GM19035 (cell line): Measurements from ENCODE around the gene CACNB3.
"Not testable (repeated sequence)": the region's sequence is repeated elsewhere in the genome, so short reads cannot be mapped to it uniquely, and the experiment has no call there.

Experiments used
- ATAC-seq: cut with Tn5 transposase; IDR thresholded peaks from one replicate; pipeline ENCODE4 v1.9.1; 2021; ENCODE audit not compliant: unreplicated experiment

CACNB3 gene

DNA sequence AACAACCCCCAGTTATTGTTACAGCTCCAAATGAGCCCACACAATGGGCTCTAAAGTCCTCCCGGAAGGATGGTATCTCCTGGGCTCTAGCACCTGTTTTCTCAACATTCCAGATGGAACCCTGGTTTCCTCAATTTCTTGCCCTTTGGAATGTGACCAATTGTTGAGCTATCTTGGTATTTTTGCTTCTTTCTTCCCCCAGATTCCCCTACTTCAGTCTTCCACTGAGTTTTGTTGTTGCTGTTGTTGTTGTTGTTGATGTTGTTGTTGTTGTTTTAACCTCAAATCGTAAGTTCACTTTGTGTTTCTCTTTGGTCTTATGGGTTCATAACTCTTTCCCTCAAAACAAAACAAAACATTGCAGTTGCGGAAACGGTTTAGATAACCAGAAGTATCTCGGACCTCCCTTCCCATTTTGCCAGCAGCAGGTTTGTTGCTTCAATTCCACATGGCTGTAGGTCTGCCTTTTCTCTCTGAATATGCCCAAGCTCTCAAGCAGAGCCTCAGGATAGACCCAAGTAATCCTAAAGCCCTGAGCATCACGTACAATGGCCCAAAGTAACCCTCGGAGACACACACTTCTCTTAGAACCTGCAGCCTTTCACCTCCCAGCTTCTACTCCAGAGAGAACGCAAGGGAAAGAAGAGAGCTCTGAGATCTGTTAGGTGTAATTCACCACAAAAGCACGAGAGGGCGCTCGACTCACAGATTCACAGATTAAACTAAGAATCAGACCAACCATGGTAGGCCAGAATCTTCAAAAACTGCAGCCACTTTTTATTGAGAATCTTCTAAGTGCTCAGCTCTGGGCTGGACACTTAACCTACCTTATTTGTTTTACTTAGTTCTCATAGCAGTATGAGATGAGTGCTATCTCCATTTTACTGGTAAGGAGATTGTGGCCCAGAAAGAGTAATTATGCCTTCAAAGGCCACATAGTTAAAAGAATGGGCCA lies 34.7 kb downstream of the CACNB3 start:
- peak; percentile 48 for ATAC-seq

DNA sequence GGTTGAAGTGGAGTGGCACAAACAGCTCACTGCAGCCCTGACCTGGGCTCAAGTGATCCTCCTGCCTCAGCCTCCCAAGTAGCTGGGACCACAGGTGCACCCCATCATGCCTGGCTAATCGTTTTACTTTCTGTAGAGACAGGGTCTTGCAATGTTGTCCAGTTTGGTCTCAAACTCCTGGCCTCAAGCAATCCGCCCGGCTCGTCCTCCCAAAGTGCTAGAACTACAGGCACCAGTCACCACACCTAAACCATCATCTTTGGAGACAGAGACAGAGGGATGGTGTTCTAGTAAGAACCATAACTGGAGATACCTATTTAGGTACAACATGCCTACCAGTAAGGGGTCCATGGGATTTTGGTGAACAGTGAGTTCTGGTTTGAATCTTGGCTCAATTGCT lies 36.2 kb downstream of the CACNB3 start:
- ATAC-seq = no peak

DNA sequence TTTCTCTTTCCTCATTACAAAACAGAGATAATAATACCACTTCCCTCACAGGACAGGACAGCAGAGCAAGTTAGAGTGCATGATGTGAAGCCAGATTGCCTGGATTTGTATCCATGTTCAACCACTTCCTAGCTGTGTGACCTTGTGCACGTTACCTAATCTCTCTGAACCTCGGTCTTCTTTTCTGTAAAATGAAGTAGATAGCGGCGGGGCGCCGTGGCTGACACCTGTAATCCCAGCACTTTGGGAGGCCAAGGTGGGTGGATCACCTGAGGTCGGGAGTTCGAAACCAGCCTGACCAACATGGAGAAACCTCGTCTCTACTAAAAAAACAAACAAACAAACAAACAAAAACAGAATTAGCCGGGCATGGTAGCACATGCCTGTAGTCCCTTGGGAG lies 36.6 kb downstream of the CACNB3 start:
- ATAC-seq = not testable (repeated sequence)

DNA sequence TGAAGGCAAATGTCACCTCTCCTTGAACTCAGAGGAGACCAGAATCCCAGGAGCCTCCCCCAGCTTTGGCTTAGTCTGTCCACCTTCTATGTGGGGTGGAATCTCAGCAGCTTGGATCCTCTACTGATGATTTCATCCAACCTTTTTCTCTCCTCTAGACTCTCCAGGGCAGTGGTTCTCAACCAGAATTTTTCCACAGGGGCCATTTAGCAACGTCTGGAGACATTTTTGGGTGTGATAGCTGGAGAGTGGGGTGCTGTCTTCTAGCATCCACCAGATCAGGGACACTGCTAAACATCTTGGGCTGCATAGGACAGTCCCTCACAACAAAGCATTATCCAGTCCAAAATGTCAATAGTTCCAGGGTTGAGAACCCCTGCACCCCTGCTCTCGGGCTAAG lies 38.1 kb downstream of the CACNB3 start:
- no peak for ATAC-seq

DNA sequence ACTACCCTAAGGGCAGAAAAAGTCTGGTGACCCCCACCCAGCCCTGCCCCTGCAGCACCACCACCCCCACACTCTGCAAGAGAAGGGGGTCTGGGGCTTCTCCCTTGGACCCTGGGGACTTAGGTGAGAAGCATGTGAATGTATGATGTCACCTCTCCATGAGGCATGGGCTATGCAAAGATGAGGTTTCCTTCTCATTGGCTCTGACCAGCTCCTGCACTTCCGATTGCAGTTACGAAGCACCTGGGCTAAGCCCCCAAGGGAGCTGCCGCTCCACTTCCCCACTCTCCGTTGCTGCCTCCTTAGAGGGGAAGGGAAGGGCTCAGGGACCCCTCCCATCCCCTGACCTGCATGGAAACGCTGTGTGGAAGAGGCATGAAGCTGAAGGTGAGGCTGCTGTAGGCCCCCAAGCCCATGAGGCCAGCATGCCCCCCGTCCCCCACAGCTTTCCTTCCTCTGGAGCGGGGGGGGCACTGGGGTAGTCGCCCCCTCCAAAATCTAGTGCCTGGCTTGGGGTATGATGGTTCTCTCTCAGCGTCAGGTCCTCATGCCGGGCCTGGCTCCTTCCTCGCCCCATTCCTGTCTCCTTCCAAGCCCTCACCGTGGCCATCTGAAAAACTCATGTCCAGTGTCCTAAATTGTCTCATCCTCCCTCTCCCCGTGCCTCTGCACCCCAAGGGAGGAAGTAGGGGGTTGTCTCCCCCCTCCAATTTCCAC lies 39.1 kb downstream of the CACNB3 start:
- ATAC-seq = no peak

DNA sequence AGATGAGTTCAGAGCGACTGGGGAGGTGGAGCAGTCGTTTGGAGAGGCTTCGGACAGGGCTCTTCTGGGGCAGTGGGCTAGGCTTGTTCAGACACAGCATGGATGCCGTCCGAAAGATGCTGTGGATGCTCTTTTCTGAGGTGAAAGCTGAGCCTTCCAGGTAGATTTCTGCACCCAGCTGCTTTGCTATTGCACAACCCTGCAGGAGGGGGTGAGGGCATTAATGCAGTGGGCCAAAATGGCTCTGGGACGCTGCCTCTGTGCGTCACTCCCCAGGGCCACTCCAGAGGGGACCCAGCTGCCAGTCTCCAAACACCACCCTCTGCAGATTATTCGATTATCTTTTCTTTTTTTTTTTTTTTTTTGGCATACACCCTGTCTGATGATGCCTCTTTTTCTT lies 39.7 kb downstream of the CACNB3 start:
- no peak for ATAC-seq

DNA sequence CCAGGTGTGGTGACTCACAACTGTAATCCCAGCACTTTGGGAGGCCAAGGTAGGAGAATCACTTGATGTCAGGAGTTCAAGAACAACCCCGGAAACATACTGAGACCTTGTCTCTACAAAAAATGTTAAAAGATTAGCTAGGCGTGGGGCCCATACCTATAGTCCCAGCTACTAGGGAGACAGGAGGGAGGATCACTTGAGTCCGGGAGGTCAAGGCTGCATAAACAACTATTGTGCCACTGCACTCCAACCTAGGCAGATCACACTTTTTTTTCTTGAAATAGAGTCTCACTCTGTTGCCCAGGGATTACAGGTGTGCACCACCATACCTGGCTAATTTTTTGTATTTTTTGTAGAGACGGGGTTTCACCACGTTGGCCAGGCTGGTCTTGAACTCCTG lies 41.3 kb downstream of the CACNB3 start:
- ATAC-seq = no peak

DNA sequence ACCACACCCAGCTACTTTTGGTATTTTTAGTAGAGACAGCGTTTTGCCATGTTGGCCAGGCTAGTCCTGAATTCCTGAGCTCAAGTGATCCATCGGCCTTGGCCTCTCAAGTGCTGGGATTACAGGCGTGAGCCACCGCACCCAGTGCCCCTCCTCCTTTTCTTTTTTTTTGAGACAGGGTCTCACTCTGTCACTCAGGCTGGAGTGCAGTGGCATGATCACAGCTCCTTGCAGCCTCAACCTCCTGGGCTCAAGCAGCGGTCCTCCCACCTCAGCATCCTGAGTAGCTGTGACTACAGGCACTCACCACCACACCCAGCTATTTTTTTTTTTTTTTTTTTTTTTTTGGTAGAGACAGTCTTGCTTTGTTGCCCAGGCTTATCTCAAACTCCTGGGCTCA lies 41.9 kb downstream of the CACNB3 start:
- not testable (repeated sequence) for ATAC-seq

DNA sequence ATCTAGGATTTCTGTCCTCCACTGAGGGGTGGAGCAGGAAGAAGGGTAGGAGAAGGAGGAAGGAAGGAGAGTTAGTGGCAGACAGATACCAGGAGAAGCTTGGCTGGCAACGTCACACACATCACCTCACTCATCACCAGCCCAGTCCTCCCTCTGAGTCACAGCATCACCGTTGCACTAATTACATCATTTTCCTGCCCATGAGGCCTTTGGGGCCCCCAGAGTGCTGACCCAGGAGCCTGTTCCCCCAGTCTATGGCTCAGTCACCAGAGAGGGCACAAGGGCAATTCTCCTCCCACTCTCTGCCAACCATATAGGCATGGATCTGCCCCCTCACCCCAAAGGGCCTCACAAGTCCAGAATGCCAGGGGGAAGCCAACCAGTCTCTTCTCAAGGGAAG lies 42.8 kb downstream of the CACNB3 start:
- ATAC-seq = no peak

DNA sequence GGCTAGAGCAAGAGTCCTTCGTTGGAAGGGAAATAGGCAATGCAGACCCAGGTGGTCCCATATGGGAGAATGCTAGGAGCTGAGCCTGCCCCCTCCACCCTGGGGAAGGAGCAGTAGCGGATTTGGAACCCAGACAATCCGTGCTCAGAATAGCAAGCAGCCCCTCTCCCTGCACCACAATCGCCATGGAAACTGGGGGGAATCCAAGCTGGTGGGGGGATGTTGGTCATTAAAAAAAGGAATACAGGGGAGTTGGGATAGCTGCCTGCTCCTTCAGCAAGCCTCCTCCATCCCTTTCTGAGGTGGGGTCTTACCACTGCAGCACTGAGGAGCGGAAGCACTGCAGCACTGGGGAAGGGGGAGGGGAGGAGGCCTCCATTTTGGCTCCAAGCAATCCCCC lies 44.5 kb downstream of the CACNB3 start:
- no peak for ATAC-seq

DNA sequence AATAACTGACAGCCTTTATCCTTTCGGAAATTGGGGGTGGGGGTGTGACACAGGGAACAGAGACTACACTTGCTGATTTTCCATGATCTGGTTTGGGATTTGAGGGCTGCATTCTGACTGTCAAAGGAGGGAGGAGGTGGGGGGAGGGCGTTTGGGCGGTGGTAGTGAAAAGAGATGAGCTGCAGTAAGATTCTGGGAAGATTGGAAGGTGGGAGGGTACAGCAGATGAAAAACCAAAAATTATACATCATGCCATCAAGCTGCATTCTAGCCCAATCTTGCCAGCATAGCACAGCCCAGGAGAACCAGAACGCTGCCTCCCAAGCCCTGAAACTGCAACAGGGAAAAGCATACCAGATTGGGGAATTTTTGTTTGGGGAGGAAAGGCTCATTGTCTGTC lies 45.0 kb downstream of the CACNB3 start:
- ATAC-seq = no peak

DNA sequence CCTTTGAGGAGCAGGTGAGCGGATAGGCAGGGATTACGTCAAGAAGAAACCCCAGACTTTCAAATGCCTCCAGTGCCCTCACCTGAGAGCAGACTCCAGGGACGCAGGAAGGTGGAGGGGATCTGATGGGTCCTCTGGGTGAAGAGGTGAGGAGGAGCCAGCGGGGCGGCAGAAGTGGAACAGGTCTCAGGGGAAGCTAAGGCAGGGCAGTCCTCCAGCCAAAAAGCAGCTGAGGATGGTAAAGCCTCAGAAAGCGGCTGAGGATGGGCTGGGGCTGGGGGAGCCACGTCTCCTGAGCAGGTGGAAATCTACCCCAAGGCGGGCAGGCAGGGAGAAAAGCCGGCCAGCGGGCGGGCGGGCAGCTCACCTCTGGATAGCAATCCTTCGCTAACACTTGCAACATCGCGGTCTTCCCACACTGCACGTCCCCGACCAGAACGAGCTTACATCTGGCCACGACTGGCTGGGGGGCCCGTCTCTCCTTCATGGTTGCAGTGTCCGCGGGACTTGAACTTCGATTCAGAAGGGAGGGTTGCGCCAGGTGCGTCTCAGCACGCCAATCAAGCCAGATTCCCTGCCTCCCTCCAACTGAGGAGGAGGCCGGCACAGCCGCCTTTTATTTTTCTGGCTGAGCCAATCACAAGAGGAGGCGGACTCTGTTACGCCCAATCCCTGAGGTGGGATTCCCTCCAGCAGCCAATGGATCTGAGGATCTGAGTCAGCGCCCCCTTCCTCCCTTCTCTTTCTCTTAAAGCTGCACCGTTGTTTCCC lies 47.2 kb downstream of the CACNB3 start, which contains the start of gene RND1:
RND1 (minus strand) TSS at position 590 of the 771 bp plus-strand sequence; CDS start at position 487, 103 bp downstream.
- peak; percentile 89 for ATAC-seq

DNA sequence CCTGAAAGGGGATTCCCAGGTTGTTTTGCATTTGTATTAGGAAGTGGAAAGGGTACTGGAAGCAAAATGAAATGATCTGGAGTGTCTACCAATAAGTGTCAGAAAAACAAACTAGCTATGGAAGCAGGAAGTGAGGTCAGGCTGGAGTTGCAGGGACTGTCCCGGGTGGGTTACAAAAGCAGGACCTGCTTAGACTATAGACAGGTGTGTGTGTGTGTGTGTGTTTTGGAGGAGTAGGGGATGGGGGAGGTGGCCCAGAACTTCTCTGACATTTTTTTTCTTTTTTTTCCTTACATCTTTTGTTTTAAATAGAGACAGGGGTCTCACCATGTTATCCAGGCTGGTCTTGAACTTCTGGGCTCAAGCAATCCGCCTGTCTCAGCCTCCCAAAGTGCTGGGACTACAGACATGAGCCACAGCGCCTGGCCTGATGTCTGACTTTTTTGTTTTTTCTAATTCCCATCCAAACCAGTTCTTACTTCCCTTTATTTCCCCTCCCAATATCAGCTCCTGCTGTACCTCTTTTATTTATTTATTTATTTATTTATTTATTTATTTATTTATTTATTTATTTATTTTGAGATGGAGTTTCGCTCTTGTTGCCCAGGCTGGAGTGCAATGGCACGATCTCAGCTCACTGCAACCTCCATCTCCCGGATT lies 47.9 kb downstream of the CACNB3 start:
- ATAC-seq = no peak

DNA sequence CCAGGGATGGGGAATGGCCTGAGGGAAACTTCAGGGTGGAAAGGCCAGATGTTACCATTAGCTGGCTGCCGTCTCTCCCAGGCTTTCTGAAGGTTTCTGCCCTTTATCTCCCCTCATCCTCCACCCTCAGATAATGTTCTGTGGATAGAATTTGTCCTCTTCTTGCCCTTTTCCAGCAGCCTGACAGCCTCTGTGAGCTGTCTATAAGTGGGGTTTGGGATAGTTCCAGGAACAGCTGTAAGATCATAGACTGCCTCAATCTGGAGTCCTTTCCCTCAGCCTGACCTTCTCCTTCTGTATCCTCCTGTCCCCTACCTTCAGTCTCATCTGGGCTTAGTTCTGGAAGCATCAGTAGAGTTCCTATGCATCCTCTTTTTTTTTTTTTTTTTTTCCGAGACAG lies 50.2 kb downstream of the CACNB3 start:
- ATAC-seq = no peak

DNA sequence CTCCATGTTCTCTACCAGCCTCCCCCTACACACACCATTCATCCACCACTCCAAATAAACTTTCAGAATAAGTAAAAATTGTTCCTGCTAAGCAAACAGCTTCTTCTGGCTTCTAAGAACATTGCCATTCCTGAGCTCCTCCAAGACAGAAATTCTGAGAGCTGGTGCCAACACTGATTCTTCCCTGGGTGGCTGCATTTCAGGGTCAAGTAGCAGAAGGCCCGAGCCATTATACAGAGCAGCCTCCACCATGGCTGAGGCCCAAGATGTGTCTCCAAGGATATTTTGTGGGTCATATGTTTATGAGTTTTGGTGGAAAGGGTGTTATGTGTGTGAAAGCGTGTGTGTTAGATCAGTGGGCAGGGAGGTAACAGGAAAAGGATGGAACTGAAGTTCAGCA lies 50.9 kb downstream of the CACNB3 start:
- no peak for ATAC-seq

DNA sequence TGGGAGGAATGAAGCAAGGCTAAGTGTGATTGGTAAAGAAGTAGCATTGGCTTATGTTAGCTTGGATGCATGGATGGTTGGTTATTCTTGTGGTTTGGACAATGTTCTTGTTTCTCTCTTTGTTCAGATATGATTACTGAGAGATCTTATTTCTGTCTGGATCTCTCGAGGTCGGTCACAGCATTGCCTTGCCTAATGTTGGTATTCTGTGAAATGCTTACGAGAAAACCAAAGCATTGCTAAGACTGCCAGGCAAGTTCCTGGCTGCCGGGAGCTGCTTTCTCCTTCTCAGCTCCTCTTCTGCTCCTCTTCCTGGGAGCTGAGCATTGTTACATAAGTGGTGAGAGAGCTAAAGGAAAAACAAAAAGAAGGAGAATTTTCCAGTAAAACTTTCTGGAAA lies 54.8 kb downstream of the CACNB3 start:
- no peak for ATAC-seq

DNA sequence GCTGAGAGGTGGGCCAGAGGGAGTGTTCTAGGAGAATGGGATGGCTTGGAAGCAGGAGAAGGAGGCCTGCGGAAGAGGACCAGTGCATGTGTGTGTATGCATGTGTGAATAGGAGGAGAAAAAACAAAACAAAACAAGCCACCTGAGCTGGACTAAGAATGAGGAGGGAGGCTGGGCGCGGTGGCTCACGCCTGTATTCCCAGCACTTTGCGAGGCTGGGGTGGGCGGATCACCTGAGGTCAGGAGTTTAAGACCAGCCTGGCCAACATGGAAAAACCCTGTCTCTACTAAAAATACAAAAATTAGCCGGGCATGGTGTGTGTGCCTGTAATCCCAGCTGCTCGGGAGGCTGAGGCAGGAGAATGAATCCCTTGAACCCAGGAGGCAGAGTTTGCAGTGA lies 55.2 kb downstream of the CACNB3 start:
- ATAC-seq = not testable (repeated sequence)

DNA sequence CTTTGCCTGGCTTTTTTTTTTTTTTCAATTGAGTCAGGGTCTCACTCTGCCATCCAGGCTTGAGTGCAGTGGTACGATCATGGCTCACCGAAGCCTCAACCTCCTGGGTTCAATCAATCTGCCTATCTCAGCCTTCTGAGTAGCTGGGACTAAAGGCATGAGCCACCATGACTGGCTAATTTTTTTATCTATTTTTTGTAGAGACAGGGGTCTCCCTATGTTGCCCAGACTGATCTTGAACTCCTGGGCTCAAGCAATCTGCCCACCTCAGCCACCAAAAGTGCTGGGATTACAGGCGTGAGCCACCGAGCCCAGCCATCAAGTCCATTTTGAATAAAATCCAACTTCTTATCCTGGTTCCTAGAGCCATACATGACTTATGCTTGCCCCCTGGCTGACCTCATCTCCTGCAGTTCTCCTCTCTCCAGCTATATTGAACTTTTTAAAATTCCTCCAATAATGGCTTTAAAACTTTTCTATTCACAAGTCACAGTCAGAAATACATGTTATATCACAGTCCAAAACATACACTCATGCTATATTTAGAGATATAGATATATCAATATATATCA lies 57.7 kb downstream of the CACNB3 start:
- no peak for ATAC-seq
